LNCaP clone FGC (cell line): ENCODE results near the gene PLIN3.
"Not testable (repeated sequence)": the region's sequence is repeated elsewhere in the genome, so short reads cannot be mapped to it uniquely, and the experiment has no call there.

ENCODE experiments used
- DNase-seq: peaks from one replicate; pipeline ENCODE4 v3.0.0-alpha.2; 2011; ENCODE audit warnings: low read depth
- H3K4me3 ChIP-seq: 2 replicates; pipeline ENCODE4 v1.5.1; 2011; ENCODE audit warnings: mild to moderate bottlenecking, low read depth, low read length, control low read depth
- TF ChIP-seq, protein P1 (sequence below): IDR thresholded peaks from 2 replicates; pipeline ENCODE4 v1.5.1; 2012; ENCODE audit warnings: mild to moderate bottlenecking; ENCODE audit not compliant: control insufficient read depth, insufficient read depth; ENCODE audit errors: extremely low read depth

PLIN3 gene

GRCh38 chr19:4847190-4847973 is 20.1 kb downstream of the PLIN3 start:
- no peak for DNase-seq
- TF ChIP-seq, protein P1, sequence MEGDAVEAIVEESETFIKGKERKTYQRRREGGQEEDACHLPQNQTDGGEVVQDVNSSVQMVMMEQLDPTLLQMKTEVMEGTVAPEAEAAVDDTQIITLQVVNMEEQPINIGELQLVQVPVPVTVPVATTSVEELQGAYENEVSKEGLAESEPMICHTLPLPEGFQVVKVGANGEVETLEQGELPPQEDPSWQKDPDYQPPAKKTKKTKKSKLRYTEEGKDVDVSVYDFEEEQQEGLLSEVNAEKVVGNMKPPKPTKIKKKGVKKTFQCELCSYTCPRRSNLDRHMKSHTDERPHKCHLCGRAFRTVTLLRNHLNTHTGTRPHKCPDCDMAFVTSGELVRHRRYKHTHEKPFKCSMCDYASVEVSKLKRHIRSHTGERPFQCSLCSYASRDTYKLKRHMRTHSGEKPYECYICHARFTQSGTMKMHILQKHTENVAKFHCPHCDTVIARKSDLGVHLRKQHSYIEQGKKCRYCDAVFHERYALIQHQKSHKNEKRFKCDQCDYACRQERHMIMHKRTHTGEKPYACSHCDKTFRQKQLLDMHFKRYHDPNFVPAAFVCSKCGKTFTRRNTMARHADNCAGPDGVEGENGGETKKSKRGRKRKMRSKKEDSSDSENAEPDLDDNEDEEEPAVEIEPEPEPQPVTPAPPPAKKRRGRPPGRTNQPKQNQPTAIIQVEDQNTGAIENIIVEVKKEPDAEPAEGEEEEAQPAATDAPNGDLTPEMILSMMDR = no peak
- no peak overlapping the region for H3K4me3 ChIP-seq

GRCh38 chr19:4845975-4846374 is 21.5 kb downstream of the PLIN3 start:
- H3K4me3 ChIP-seq, DNase-seq: not testable (repeated sequence)

- DNase-seq = no peak
- H3K4me3 ChIP-seq = no peak overlapping the region
- TF ChIP-seq, protein P1 = no peak
These were observed 22.9 kb downstream of the PLIN3 start for GRCh38 chr19:4844348-4845179.

GRCh38 chr19:4843647-4843965 is 23.9 kb downstream of the PLIN3 start:
- no peak overlapping the region for H3K4me3 ChIP-seq
- TF ChIP-seq, protein P1 = no peak
- DNase-seq = no peak

- H3K4me3 ChIP-seq = no peak overlapping the region
- no peak for DNase-seq
- TF ChIP-seq, protein P1 = no peak
These were observed 28.3 kb downstream of the PLIN3 start for GRCh38 chr19:4839192-4839591.

DNA sequence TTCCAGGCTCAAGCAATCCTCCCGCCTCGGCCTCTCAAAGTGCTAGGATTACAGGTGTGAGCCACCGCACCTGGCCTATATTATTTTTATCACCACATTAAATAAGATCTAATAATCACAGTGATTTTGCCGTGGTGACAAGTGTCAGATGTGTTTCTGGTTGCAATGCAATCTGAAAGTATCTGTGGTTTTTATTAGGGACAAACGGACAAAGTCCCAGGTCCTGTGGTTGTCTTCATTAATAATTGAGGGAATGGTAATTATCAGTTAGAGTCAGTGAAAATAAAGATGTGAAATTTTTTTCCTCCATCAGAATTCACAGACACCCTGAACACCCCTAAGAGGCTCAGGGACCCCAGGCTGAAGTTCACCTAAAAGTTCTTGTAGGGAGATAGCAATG is 34.7 kb downstream of the PLIN3 start:
- H3K4me3 ChIP-seq = no peak overlapping the region
- TF ChIP-seq, protein P1 = no peak
- DNase-seq = no peak

GRCh38 chr19:4831979-4832340 is 35.5 kb downstream of the PLIN3 start:
- peak overlapping the region; percentile 80 for H3K4me3 ChIP-seq
- not testable (repeated sequence) for DNase-seq
